ENCODE data around the gene COPE.

DNA sequence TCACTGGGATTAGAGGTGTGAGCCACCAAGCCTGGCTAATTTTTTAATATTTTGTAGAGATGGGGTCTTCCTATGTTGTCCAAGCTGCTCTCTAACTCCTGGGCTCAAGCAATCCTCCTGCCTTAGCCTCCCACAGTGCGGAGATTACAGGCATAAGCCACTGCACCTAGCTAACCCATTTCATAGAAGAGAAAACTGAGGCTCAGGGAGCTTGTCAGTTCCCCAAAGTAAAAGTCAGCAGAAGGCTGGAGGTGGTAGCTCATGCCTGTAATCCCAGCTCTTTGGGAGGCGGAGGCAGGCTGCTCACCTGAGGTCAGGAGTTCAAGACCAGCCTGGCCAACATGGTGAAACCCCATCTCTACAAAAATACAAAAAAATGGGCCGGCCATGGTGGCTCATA is 30.7 kb upstream of the COPE start:
- TF ChIP-seq CTCF (conservative IDR thresholded peaks at IDR 0.05) (no peak), EZH2 (IDR thresholded peaks at IDR 0.05; ENCODE audit: low read depth) (no peak)

All from PC-9 (cell line).